Activated CD4-positive, alpha-beta memory T cell treated with anti-CD3 and anti-CD28 coated beads for 36 hours (primary cell): Measurements from ENCODE around the gene SPIRE1. TPM values are rescaled to one million over a fixed set of nuclear protein-coding genes. Genes with fewer than 3 reads are reported as not detected.

Experiments used
- CTCF ChIA-PET: fragments of 350-600 bp; sonication (Branson Sonifier 250); formaldehyde crosslinking; loops from one replicate; lab custom pipeline; 2021; ENCODE audit warnings: antibody characterized with exemption, inconsistent platforms; lab: Charles Lee
- POLR2A ChIA-PET: fragments of 350-600 bp; sonication (Branson Sonifier 250); formaldehyde crosslinking; loops from one replicate; lab custom pipeline; 2021; ENCODE audit warnings: antibody characterized with exemption; lab: Charles Lee
- DNase-seq: peaks from one replicate; pipeline ENCODE4 v3.0.0-alpha.2; 2020
- H3K27ac Mint-ChIP-seq: one replicate; pipeline ENCODE4 v1.8.0; 2021; ENCODE audit warnings: mixed read lengths
- H3K27me3 Mint-ChIP-seq: one replicate; pipeline ENCODE4 v1.8.0; 2021; ENCODE audit warnings: mixed read lengths
- H3K36me3 Mint-ChIP-seq: one replicate; pipeline ENCODE4 v1.8.0; 2021; ENCODE audit warnings: mixed read lengths
- H3K4me1 Mint-ChIP-seq: one replicate; pipeline ENCODE4 v1.8.0; 2021; ENCODE audit warnings: low read depth, mixed read lengths
- H3K4me3 Mint-ChIP-seq: one replicate; pipeline ENCODE4 v1.8.0; 2021; ENCODE audit warnings: mild to moderate bottlenecking, mixed read lengths
- H3K9me3 Mint-ChIP-seq: one replicate; pipeline ENCODE4 v1.8.0; 2021; ENCODE audit warnings: mixed read lengths
- intact Hi-C: fragments of 100-400 bp; cut with micrococcal nuclease; formaldehyde crosslinking; loops from one replicate; pipeline ENCODE4 v1.15.1; 2023
- total RNA-seq, 2 experiments: library from RNA; stranded (reverse); gene quantifications; one replicate each; pipeline ENCODE4 v1.2.3, GENCODE V29; 2021

SPIRE1 gene
- total RNA-seq, 2 experiments from 2014 or later = 5.1 to 7.2 TPM

- CTCF ChIA-PET = no interaction called here
- intact Hi-C loops = no loop called here
- Mint-ChIP-seq H3K9me3 (no peaks in the 10 kb centered on the region), H3K4me3 (no peak overlapping the region), H3K36me3 (no peaks in the 10 kb centered on the region), H3K27me3 (no peaks in the 10 kb centered on the region), H3K4me1 (no peaks in the 10 kb centered on the region), H3K27ac (no peak overlapping the region)
- POLR2A ChIA-PET = no interaction called here
- DNase-seq = no peak
These were observed 208.7 kb downstream of the SPIRE1 start for GRCh38 chr18:12449051-12449785.

GRCh38 chr18:12445554-12445953 is 212.4 kb downstream of the SPIRE1 start:
- Mint-ChIP-seq H3K36me3 (no peaks in the 10 kb centered on the region), H3K4me1 (no peaks in the 10 kb centered on the region), H3K4me3 (no peak overlapping the region), H3K27ac (no peak overlapping the region), H3K9me3 (no peaks in the 10 kb centered on the region), H3K27me3 (no peaks in the 10 kb centered on the region)
- ChIA-PET POLR2A (no interaction called here), CTCF (no interaction called here)
- no peak for DNase-seq
- intact Hi-C loops = no loop called here

DNA sequence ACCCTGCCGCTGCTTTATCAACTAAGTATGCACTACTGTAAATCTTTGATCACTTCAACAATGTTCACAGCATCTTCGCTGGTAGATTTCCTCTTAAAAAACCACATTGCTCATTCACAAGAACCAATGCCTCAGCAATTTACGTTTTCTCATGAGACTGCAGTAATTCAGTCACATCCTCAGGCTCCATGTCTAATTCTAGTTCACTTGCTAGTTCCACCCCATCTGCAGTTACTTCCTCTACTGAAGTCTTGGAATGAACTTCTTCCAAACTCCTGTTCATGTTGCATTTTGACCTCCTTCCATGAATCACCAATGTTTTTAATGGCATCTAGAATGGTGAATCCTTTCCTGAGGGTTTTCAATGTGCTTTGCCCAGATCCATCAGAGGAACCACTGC is 214.4 kb downstream of the SPIRE1 start:
- ChIA-PET CTCF (no interaction called here), POLR2A (no interaction called here)
- Mint-ChIP-seq H3K27me3 (no peaks in the 10 kb centered on the region), H3K9me3 (no peaks in the 10 kb centered on the region), H3K36me3 (no peaks in the 10 kb centered on the region), H3K4me1 (no peaks in the 10 kb centered on the region), H3K4me3 (no peak overlapping the region), H3K27ac (no peak overlapping the region)
- no peak for DNase-seq
- intact Hi-C loops = no loop called here

DNA sequence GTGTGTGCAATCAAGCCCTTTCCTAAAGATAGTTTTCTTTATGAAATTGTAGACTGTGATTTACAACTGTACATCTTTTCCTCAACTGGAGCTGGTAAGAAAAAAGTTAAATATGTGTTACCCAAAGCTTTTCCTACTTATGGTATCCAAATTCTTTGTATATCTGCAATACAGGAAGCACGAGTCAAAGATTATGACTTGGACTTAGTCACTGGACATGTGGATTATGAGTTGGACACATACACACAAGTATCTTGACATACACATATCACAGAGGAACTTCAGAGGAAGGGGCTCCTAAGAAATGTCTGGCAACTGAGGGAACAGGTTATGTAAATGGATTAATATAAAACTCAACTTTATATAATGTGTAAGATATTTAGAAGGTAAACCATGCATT is 215.0 kb downstream of the SPIRE1 start:
- no peak overlapping the region for H3K4me3 Mint-ChIP-seq
- ChIA-PET POLR2A (no interaction called here), CTCF (no interaction called here)
- no peak overlapping the region for H3K27ac Mint-ChIP-seq
- no peaks in the 10 kb centered on the region for H3K9me3 Mint-ChIP-seq
- no peaks in the 10 kb centered on the region for H3K4me1 Mint-ChIP-seq
- no peaks in the 10 kb centered on the region for H3K27me3 Mint-ChIP-seq
- no peak for DNase-seq
- intact Hi-C loops = no loop called here
- no peaks in the 10 kb centered on the region for H3K36me3 Mint-ChIP-seq

GRCh38 chr18:12441475-12442034 is 216.4 kb downstream of the SPIRE1 start:
- intact Hi-C loops = no loop called here
- Mint-ChIP-seq H3K4me1 (no peaks in the 10 kb centered on the region), H3K27ac (no peak overlapping the region), H3K9me3 (no peaks in the 10 kb centered on the region), H3K4me3 (no peak overlapping the region), H3K27me3 (no peaks in the 10 kb centered on the region), H3K36me3 (no peaks in the 10 kb centered on the region)
- DNase-seq = no peak
- ChIA-PET POLR2A (no interaction called here), CTCF (interaction anchor here (0.9 kb wide), 1 partner anchor 19 kb away, joined by 3 read pairs; no protein-coding TSS in a partner anchor)

DNA sequence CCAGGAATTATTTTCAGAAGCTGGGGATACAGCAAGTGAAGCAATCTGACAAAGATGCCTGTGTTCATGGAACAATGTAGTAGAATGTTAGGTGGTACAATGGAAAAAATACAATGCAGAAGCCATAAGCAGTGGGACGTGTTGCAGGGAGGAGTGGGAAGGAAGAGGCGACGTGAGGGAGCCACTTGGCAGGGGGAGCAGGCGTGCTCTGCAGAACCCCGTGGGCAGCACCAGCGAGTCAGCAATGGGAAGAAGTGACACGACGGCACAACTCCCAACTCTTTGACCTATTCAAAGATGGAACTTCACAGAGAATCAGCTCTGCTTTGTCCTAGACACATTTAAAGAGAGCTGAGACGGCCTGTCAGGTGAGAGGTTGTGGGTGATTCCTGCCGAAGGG is 219.7 kb downstream of the SPIRE1 start:
- Mint-ChIP-seq H3K36me3 (peaks cover 5% of the 10 kb centered on the region), H3K9me3 (no peaks in the 10 kb centered on the region), H3K4me1 (no peaks in the 10 kb centered on the region), H3K4me3 (no peak overlapping the region), H3K27me3 (no peaks in the 10 kb centered on the region), H3K27ac (no peak overlapping the region)
- no peak for DNase-seq
- intact Hi-C loops = no loop called here
- ChIA-PET POLR2A (no interaction called here), CTCF (no interaction called here)

DNA sequence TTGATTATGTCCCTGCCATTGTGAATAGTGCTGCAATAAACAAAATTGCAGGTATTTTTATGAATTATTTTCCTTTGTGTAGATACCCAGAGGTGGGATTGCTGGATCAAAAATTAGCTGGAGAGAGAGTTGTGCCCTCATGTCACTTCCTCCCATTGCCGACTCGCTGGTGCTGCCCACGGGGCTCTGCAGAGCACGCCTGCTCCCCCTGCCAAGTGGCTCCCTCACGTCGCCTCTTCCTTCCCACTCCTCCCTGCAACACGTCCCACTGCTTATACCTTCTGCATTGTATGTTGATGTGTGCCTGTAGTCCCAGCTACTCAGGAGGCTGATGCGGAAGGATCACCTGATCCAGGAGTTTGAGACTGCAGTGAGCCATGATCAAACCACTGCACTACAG is 222.0 kb downstream of the SPIRE1 start:
- ChIA-PET POLR2A (interaction anchor here (0.5 kb wide), 1 partner anchor 215 kb away, joined by 3 read pairs; no protein-coding TSS in a partner anchor), CTCF (no interaction called here)
- intact Hi-C loops = no loop called here

GRCh38 chr18:12434541-12434929 is 223.4 kb downstream of the SPIRE1 start:
- no peaks in the 10 kb centered on the region for H3K4me1 Mint-ChIP-seq
- ChIA-PET CTCF (no interaction called here), POLR2A (no interaction called here)
- no peaks in the 10 kb centered on the region for H3K9me3 Mint-ChIP-seq
- H3K27me3 Mint-ChIP-seq = no peaks in the 10 kb centered on the region
- H3K27ac Mint-ChIP-seq = no peak overlapping the region
- DNase-seq = no peak
- peaks cover 7% of the 10 kb centered on the region for H3K36me3 Mint-ChIP-seq
- intact Hi-C loops = no loop called here
- H3K4me3 Mint-ChIP-seq = no peak overlapping the region

More for the DNA sequence above, 222.0 kb downstream of the SPIRE1 start:
- no peaks in the 10 kb centered on the region for H3K27me3 Mint-ChIP-seq
- no peak overlapping the region for H3K4me3 Mint-ChIP-seq
- peaks cover 7% of the 10 kb centered on the region for H3K36me3 Mint-ChIP-seq
- no peak overlapping the region for H3K27ac Mint-ChIP-seq
- no peaks in the 10 kb centered on the region for H3K4me1 Mint-ChIP-seq
- no peak for DNase-seq
- no peaks in the 10 kb centered on the region for H3K9me3 Mint-ChIP-seq

DNA sequence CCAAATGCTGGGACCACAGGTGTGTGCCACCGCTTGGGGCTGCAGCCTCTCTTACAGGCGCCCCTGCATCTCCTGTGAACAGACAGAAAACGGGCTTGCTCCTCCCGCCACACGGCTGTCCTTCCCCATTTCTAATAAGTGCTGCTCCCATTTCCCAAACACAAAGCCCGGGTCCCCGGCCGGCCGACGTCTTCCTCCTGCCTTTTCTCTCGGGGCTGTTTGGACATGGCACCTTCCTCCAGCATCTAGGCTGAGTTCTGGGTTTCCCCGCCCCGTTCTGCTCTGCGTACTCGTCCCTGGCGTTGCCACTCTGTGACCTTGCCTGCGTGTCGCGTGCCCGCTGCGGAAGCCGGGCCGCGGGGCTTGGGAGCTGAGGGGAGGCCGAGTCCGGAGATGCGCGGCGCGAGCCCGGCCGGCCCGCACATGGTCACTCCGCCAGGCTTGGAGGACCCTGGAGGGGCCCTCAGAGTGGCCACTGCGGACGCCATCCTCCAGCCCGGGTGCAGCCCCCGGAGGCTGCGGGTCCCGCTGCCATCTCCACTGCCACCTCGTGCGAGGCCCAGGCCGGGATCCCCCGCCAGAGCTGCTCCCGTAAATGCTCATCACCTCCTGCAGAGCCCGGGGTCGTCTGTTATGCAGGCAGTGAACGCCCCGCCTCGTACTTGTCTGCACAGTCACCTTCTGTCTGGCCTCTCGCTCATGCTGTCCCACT is 223.9 kb downstream of the SPIRE1 start:
- Mint-ChIP-seq H3K9me3 (no peaks in the 10 kb centered on the region), H3K27me3 (no peaks in the 10 kb centered on the region), H3K4me3 (no peak overlapping the region), H3K4me1 (no peaks in the 10 kb centered on the region), H3K36me3 (peaks cover 7% of the 10 kb centered on the region), H3K27ac (no peak overlapping the region)
- ChIA-PET CTCF (no interaction called here), POLR2A (no interaction called here)
- no peak for DNase-seq
- intact Hi-C loops = no loop called here

- peaks cover 7% of the 10 kb centered on the region for H3K36me3 Mint-ChIP-seq
- CTCF ChIA-PET = no interaction called here
- no peaks in the 10 kb centered on the region for H3K4me1 Mint-ChIP-seq
- no peak overlapping the region for H3K4me3 Mint-ChIP-seq
- DNase-seq = no peak
- H3K9me3 Mint-ChIP-seq = no peaks in the 10 kb centered on the region
- no peaks in the 10 kb centered on the region for H3K27me3 Mint-ChIP-seq
- POLR2A ChIA-PET = no interaction called here
- intact Hi-C loops = no loop called here
- no peak overlapping the region for H3K27ac Mint-ChIP-seq
These were observed 225.0 kb downstream of the SPIRE1 start for GRCh38 chr18:12432881-12433280.

- intact Hi-C loops = no loop called here
- no peaks in the 10 kb centered on the region for H3K4me1 Mint-ChIP-seq
- H3K9me3 Mint-ChIP-seq = no peaks in the 10 kb centered on the region
- DNase-seq = no peak
- ChIA-PET CTCF (no interaction called here), POLR2A (no interaction called here)
- H3K36me3 Mint-ChIP-seq = peaks cover 7% of the 10 kb centered on the region
- H3K27me3 Mint-ChIP-seq = no peaks in the 10 kb centered on the region
- no peak overlapping the region for H3K27ac Mint-ChIP-seq
- H3K4me3 Mint-ChIP-seq = no peak overlapping the region
These were observed 225.7 kb downstream of the SPIRE1 start for GRCh38 chr18:12432196-12432595.

GRCh38 chr18:12431561-12431960 is 226.3 kb downstream of the SPIRE1 start:
- intact Hi-C loops = no loop called here
- Mint-ChIP-seq H3K9me3 (no peaks in the 10 kb centered on the region), H3K4me3 (no peak overlapping the region), H3K27ac (no peak overlapping the region), H3K27me3 (no peaks in the 10 kb centered on the region), H3K36me3 (peaks cover 7% of the 10 kb centered on the region), H3K4me1 (no peaks in the 10 kb centered on the region)
- ChIA-PET POLR2A (no interaction called here), CTCF (no interaction called here)
- DNase-seq = no peak
